HG03039 (cell line): ENCODE measurements around the gene ADGRL4.

Experiments used
- ATAC-seq: cut with Tn5 transposase; IDR thresholded peaks from one replicate; pipeline ENCODE4 v1.9.1; 2021; ENCODE audit warnings: mild to moderate bottlenecking, moderate library complexity; ENCODE audit not compliant: unreplicated experiment

Gene ADGRL4

GRCh38 chr1:78840453-78841271 lies 165.9 kb downstream of the ADGRL4 start:
- ATAC-seq: no peak
